Astrocyte (in vitro differentiated cells and primary cell): ENCODE data around the gene FBXW8. TPM values are rescaled to one million over a fixed set of nuclear protein-coding genes. Genes with fewer than 3 reads are reported as not detected.

ENCODE experiments used
- DNase-seq: peaks from one replicate; pipeline ENCODE4 v3.0.0-alpha.2; 2010; ENCODE audit warnings: low read depth
- FAIRE-seq: peaks from 2 replicates; lab custom pipeline; 2011; peaks lifted over from hg19 to GRCh38; lab: Jason Lieb, UNC
- H2AFZ ChIP-seq: 2 replicates; pipeline ENCODE4 v1.6.0; 2012; ENCODE audit warnings: low read depth, low read length, inconsistent platforms
- H3K27ac ChIP-seq: 2 replicates; pipeline ENCODE4 v1.5.1; 2011; ENCODE audit warnings: low read depth, low read length, inconsistent platforms
- H3K27me3 ChIP-seq: 2 replicates; pipeline ENCODE4 v1.6.0; 2011; ENCODE audit warnings: low read length, inconsistent platforms; ENCODE audit not compliant: insufficient read depth
- H3K36me3 ChIP-seq: 2 replicates; pipeline ENCODE4 v1.5.1; 2011; ENCODE audit warnings: low read length, inconsistent platforms; ENCODE audit not compliant: insufficient read depth
- H3K4me1 ChIP-seq: 2 replicates; pipeline ENCODE4 v1.5.1; 2011; ENCODE audit warnings: low read length, inconsistent platforms; ENCODE audit not compliant: insufficient read depth
- H3K4me2 ChIP-seq: 2 replicates; pipeline ENCODE4 v1.6.0; 2012; ENCODE audit warnings: low read length, inconsistent platforms
- H3K4me3 ChIP-seq: 2 replicates; pipeline ENCODE4 v1.5.1; 2011; ENCODE audit warnings: low read depth, mild to moderate bottlenecking, low read length, inconsistent platforms; ENCODE audit not compliant: insufficient read depth
- H3K79me2 ChIP-seq: 2 replicates; pipeline ENCODE4 v1.6.0; 2012; ENCODE audit warnings: mild to moderate bottlenecking, low read length, inconsistent platforms; ENCODE audit not compliant: insufficient read depth
- H3K9ac ChIP-seq: 2 replicates; pipeline ENCODE4 v1.6.0; 2012; ENCODE audit warnings: mild to moderate bottlenecking, low read length, inconsistent platforms
- H3K9me3 ChIP-seq: 2 replicates; pipeline ENCODE4 v1.5.1; 2012; ENCODE audit warnings: low read depth, mild to moderate bottlenecking, low read length, inconsistent platforms; ENCODE audit not compliant: insufficient read depth
- H4K20me1 ChIP-seq: 2 replicates; pipeline ENCODE4 v1.6.0; 2012; ENCODE audit warnings: low read length, inconsistent platforms; ENCODE audit not compliant: insufficient read depth
- H3K27ac Mint-ChIP-seq: one replicate; pipeline ENCODE4 v1.8.0; 2021; ENCODE audit warnings: mild to moderate bottlenecking, mixed read lengths; ENCODE audit not compliant: unreplicated experiment
- H3K27me3 Mint-ChIP-seq: one replicate; pipeline ENCODE4 v1.8.0; 2021; ENCODE audit warnings: low read depth, mixed read lengths; ENCODE audit not compliant: unreplicated experiment
- H3K36me3 Mint-ChIP-seq: one replicate; pipeline ENCODE4 v1.8.0; 2021; ENCODE audit warnings: low read depth, mixed read lengths; ENCODE audit not compliant: unreplicated experiment
- H3K4me1 Mint-ChIP-seq: one replicate; pipeline ENCODE4 v1.8.0; 2021; ENCODE audit warnings: low read depth, mixed read lengths; ENCODE audit not compliant: unreplicated experiment
- H3K4me3 Mint-ChIP-seq: one replicate; pipeline ENCODE4 v1.8.0; 2021; ENCODE audit warnings: mild to moderate bottlenecking, moderate library complexity, mixed read lengths; ENCODE audit not compliant: unreplicated experiment
- H3K9me3 Mint-ChIP-seq: one replicate; pipeline ENCODE4 v1.8.0; 2021; ENCODE audit warnings: mild to moderate bottlenecking, mixed read lengths; ENCODE audit not compliant: unreplicated experiment
- EZH2 ChIP-seq: IDR thresholded peaks from 2 replicates; pipeline ENCODE4 v1.6.1; 2012; ENCODE audit warnings: mild to moderate bottlenecking, low read length, inconsistent platforms; ENCODE audit not compliant: insufficient read depth
- total RNA-seq: library from RNA; stranded (reverse); gene quantifications from 2 replicates; pipeline ENCODE4 v1.2.1, GENCODE V29; 2021
- TF ChIP-seq, protein P1 (sequence below): IDR thresholded peaks from 2 replicates; pipeline ENCODE4 v1.5.1; 2011; ENCODE audit warnings: low read depth, mild to moderate bottlenecking, inconsistent platforms, low read length, moderate library complexity; ENCODE audit not compliant: insufficient read depth

FBXW8 gene
- total RNA-seq, 1 donor from 2014 or later, result 26.4 TPM

DNA sequence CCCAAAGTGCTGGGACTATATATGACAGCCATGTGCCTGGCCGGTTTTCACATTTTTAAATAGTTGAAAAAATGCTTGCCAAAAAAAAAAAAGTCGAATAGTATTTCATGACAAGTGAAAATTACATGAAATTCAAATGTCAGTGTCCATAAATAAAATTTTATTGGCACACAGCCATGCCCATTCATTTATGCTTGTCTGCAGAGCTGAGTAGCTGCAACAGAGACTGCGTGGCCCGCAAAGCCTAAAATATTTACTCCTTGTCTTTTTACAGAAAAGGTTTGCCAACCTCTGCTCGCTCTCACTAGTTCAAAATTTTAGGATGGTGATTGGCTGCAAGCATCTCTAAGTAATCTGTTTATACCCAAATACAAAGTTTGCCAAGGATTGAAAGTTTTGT lies 139.3 kb downstream of the FBXW8 start:
- H3K27ac ChIP-seq, result no peak overlapping the region
- no peaks in the 10 kb centered on the region for H3K79me2 ChIP-seq
- H3K9me3 ChIP-seq, result no peaks in the 10 kb centered on the region
- no peak for FAIRE-seq
- no peaks in the 10 kb centered on the region for H3K36me3 ChIP-seq
- Mint-ChIP-seq H3K36me3 (no peaks in the 10 kb centered on the region), H3K9me3 (no peaks in the 10 kb centered on the region), H3K27ac (no peak overlapping the region), H3K27me3 (peaks cover 39% of the 10 kb centered on the region), H3K4me3 (no peak overlapping the region), H3K4me1 (peaks cover 10% of the 10 kb centered on the region)
- peaks cover 7% of the 10 kb centered on the region for H3K27me3 ChIP-seq
- no peak for DNase-seq
- no peak overlapping the region for H3K4me2 ChIP-seq
- H3K9ac ChIP-seq, result no peak overlapping the region
- H4K20me1 ChIP-seq, result no peaks in the 10 kb centered on the region
- no peak overlapping the region for H3K4me3 ChIP-seq
- TF ChIP-seq EZH2, result no peak
- TF ChIP-seq, protein P1, sequence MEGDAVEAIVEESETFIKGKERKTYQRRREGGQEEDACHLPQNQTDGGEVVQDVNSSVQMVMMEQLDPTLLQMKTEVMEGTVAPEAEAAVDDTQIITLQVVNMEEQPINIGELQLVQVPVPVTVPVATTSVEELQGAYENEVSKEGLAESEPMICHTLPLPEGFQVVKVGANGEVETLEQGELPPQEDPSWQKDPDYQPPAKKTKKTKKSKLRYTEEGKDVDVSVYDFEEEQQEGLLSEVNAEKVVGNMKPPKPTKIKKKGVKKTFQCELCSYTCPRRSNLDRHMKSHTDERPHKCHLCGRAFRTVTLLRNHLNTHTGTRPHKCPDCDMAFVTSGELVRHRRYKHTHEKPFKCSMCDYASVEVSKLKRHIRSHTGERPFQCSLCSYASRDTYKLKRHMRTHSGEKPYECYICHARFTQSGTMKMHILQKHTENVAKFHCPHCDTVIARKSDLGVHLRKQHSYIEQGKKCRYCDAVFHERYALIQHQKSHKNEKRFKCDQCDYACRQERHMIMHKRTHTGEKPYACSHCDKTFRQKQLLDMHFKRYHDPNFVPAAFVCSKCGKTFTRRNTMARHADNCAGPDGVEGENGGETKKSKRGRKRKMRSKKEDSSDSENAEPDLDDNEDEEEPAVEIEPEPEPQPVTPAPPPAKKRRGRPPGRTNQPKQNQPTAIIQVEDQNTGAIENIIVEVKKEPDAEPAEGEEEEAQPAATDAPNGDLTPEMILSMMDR, result no peak
- H3K4me1 ChIP-seq, result no peaks in the 10 kb centered on the region
- H2AFZ ChIP-seq, result no peak overlapping the region

DNA sequence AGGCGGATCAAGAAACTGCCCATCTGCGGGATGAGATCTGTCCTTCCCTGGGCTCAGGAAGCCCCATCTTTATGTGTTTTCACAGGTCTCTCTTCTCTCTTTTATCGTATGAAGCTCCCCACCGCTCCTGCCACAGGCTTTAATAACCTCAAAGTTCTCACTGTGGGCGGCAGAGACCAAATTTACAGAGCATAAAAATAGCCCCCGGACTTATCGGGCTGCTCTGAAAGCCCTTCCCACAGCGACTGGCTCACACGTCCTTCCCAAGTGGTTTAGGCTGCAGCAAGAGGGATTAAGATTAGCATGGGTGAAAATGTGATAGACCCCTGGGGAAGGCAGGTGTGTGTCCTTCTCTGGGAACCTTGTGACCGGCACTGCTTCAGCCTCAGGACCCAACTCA lies 140.6 kb downstream of the FBXW8 start:
- FAIRE-seq, result no peak
- H3K27ac Mint-ChIP-seq, result no peak overlapping the region
- H3K4me2 ChIP-seq, result no peak overlapping the region
- no peaks in the 10 kb centered on the region for H3K79me2 ChIP-seq
- TF ChIP-seq, protein P1, result no peak
- no peak for TF ChIP-seq EZH2
- H3K4me1 ChIP-seq, result no peaks in the 10 kb centered on the region
- no peak overlapping the region for H2AFZ ChIP-seq
- H3K36me3 ChIP-seq, result no peaks in the 10 kb centered on the region
- no peak overlapping the region for H3K4me3 ChIP-seq
- H3K27me3 Mint-ChIP-seq, result peaks cover 34% of the 10 kb centered on the region
- no peak overlapping the region for H3K27ac ChIP-seq
- no peak overlapping the region for H3K4me3 Mint-ChIP-seq
- H4K20me1 ChIP-seq, result no peaks in the 10 kb centered on the region
- H3K27me3 ChIP-seq, result peaks cover 5% of the 10 kb centered on the region
- H3K9ac ChIP-seq, result no peak overlapping the region
- no peaks in the 10 kb centered on the region for H3K9me3 ChIP-seq
- peaks cover 10% of the 10 kb centered on the region for H3K4me1 Mint-ChIP-seq
- no peaks in the 10 kb centered on the region for H3K9me3 Mint-ChIP-seq
- H3K36me3 Mint-ChIP-seq, result no peaks in the 10 kb centered on the region
- no peak for DNase-seq

DNA sequence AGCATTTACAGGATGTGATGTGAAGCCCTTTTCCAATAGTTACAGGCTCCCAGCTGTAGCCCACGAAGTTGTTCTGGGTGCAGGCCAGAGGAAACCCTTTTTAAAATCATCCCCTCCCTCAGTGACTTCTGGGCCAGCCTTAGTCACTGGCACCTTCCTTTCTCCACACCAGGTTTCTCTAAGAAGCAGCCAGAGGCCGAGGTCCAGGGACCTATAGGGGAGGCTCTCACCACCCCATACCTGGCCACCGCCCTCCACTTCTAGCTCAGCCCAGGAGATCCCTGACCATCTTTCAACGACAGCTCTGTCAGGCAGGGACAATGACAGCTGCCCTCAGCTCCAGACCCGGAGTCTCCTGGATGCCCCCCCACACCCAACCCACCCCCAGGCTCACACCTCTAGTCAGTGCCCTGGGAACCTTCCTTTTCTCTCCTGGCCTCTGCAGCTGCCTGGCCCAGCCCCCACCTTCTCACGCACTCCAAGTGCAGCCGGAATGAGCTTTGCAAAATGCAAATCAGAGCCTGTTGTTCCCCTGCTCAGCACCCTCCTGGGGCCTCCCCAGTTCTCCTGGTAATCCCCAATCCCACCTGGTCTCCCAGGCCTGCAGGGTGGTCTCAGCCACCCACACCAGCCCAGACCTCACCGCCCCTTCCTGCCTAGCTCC lies 141.8 kb downstream of the FBXW8 start:
- Mint-ChIP-seq H3K4me3 (no peak overlapping the region), H3K36me3 (no peaks in the 10 kb centered on the region)

More for the DNA sequence above, 141.8 kb downstream of the FBXW8 start:
- no peak overlapping the region for H3K27ac Mint-ChIP-seq
- TF ChIP-seq EZH2, result no peak
- no peak for FAIRE-seq
- no peaks in the 10 kb centered on the region for H3K4me1 ChIP-seq
- H3K27me3 ChIP-seq, result peaks cover 5% of the 10 kb centered on the region
- H3K27ac ChIP-seq, result no peak overlapping the region
- H3K27me3 Mint-ChIP-seq, result peaks cover 30% of the 10 kb centered on the region
- no peaks in the 10 kb centered on the region for H3K79me2 ChIP-seq
- DNase-seq, result no peak
- H4K20me1 ChIP-seq, result no peaks in the 10 kb centered on the region
- no peaks in the 10 kb centered on the region for H3K9me3 Mint-ChIP-seq
- peaks cover 10% of the 10 kb centered on the region for H3K4me1 Mint-ChIP-seq
- no peak overlapping the region for H3K9ac ChIP-seq
- H2AFZ ChIP-seq, result no peak overlapping the region
- no peaks in the 10 kb centered on the region for H3K36me3 ChIP-seq
- no peak overlapping the region for H3K4me3 ChIP-seq
- H3K4me2 ChIP-seq, result no peak overlapping the region
- no peaks in the 10 kb centered on the region for H3K9me3 ChIP-seq
